ENCODE data around the gene DYDC2.
"Not testable (repeated sequence)": the region's sequence is repeated elsewhere in the genome, so short reads cannot be mapped to it uniquely, and the experiment has no call there.

Gene DYDC2

DNA sequence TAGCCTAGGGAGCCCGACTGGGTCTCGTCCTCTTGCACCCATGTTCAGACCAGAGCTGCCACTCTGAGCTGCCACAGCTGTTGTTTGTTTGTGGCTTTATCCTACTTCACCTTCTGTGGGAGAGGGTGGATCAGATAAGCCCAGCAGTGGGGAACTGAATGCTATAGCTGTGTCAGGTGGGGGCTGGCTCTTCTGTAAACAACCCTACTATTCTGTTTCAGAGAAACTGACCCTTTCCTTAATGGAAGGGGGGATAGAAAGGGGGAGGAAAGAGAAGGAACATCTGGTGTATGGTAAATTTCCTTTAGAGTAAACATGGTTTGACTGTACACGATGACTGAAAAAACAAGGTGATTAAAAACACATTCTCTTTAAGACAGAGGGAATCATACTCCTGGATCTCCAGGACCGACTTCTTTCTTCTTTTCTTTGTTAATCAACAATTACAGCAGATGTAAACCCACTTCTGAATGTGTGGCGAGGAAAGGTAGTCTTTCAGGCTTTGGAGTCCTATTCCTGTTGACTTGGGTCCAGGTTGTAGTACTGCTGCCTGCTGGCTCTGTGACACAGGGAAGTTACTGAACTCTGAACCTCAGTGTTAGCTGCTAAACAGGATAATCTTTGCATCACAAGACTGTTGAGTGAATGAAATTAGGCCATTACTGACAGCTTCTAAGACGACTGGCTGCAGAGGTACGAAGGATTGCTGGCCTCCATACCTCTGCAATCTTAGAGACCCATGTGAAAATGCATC, 57.7 kb downstream of the DYDC2 start:
- DNase-seq: no peak

DNA sequence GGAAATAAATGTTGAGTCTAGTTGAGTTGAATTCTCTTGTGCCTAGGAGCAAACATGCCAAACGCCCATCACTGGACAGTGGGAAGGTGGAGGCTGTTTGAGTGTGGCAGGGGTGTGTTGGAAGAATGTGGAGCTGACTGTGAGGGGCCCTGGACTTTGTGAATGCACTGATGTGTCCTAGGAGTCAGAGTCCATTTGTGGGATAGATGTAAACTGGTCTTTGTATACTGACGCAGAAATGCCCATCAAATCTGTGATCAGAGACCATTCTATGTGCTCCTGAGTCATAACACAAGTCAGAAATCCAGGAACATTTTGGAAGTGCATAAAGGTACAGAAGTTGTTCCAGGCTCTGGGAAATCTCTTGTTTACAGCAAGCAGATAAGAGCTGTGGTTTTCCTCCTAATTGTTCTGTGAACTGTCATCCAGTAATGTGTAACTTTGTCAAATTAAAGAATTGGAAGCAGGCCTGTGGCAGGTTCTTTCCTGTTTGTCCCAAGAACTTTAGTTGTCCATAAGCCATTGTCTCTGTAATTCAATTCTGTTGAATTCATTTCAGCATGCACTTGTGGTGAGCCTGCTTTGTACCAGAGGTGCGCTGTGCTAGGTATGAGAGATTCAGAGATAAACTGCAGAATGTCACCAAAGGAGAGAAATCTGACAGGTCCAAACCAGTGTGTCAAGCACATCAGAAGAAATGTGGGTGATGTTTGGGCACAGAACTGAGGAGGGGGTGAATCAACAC, 59.3 kb downstream of the DYDC2 start:
- DNase-seq: no peak

DNA sequence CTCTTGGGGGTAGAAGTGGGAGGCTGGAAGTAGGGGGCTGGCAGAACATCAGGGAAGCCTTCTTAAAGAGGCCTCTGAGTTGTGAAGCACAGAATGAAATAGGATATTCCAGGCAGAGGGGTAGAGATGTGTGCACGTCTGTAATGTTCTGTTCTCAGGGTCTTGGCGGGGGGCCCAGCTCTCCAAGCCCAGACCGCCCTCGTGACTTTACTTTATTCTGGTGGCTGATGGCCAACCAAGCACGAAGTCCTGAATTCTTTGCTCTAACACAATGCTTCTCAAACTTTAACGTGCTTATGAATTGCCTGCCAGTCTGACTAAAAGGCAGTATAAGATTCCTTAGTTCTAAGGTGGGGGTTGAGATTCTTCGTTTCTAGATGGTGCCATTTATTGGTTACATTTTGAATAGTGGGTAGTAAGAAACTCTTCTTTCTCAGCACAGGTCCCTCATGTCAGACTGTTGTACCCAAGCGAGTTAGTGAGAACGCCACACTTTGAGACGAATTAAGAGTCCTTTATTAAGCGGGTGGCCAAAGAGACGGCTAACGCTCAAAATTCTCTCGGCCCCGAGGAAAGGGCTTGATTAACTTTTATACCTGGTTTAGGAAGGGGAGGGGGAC, 60.0 kb downstream of the DYDC2 start:
- DNase-seq: no peak

DNA sequence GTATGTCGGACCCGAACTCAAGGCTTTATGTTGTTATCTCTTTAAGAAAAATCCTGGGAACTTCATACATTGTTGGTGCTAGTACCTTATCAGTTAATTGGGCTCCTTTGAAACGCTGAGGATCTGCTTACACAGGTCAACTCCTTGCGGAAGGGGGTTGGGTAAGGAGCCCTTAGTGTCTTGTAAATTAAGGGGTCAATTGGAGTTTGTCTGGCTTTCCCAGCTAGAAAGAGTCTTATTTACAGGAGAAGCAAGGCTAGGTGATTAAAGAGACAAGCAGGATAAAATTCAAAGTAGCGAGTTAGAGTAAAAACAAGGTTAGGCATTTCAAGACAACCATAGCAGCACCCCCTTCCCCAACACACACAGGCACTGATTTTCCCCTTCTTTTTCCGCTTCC, 60.7 kb downstream of the DYDC2 start:
- DNase-seq: not testable (repeated sequence)

Measured in stimulated activated CD4-positive, alpha-beta T cell treated with anti-CD3 and anti-CD28 coated beads, Interleukin-2, amount 100 ng/mL, for 24 hours (primary cell).